Measurements from ENCODE around the gene GFOD1.

GRCh38 chr6:13406781-13407180, 80.6 kb downstream of the GFOD1 start:
- no peak for TF ChIP-seq CTCF (IDR thresholded peaks at IDR 0.05)
- no peak for TF ChIP-seq POLR2A (IDR thresholded peaks at IDR 0.05)

Data from heart left ventricle (tissue), 13 donors.